Mucosa of stomach (tissue), 1 donor: ENCODE measurements around the gene UCN2.
A peak's percentile ranks its signal among the peaks of the same experiment; 100 is the strongest.

Experiments
- H3K27me3 ChIP-seq: one replicate; pipeline ENCODE4 v1.7.0; 2013; ENCODE audit warnings: mild to moderate bottlenecking, low read length; ENCODE audit not compliant: control insufficient read depth, insufficient read depth
- H3K36me3 ChIP-seq: one replicate; pipeline ENCODE4 v1.7.0; 2013; ENCODE audit warnings: low read length; ENCODE audit not compliant: control insufficient read depth, insufficient read depth
- H3K4me1 ChIP-seq: one replicate; pipeline ENCODE4 v1.7.0; 2013; ENCODE audit warnings: mild to moderate bottlenecking, low read length; ENCODE audit not compliant: control insufficient read depth, insufficient read depth
- H3K4me3 ChIP-seq: one replicate; pipeline ENCODE4 v1.7.0; 2013; ENCODE audit warnings: low read length
- H3K9ac ChIP-seq: one replicate; pipeline ENCODE4 v1.7.0; 2013; ENCODE audit warnings: mild to moderate bottlenecking, low read length, moderate library complexity
- H3K9me3 ChIP-seq: one replicate; pipeline ENCODE4 v1.7.0; 2013; ENCODE audit warnings: mild to moderate bottlenecking, low read length, moderate library complexity; ENCODE audit not compliant: control insufficient read depth
- donor health status: Pancreatic carcinoma.

The UCN2 gene

GRCh38 chr3:48563382-48563918, at the start of gene UCN2:
Gene UCN2 (minus strand): TSS chr3:48563781. CDS start chr3:48563124, 657 bp downstream.
- H3K4me3 ChIP-seq, result no peak within 1 kb of the TSS
- H3K9ac ChIP-seq, result no peak within 1 kb of the TSS
- H3K27me3 ChIP-seq, result no peaks in the 10 kb centered on the region
- H3K36me3 ChIP-seq, result no peaks in the 10 kb centered on the region
- H3K4me1 ChIP-seq, result peaks cover 19% of the 10 kb centered on the region
- no peaks in the 10 kb centered on the region for H3K9me3 ChIP-seq

- Histone ChIP-seq H3K36me3 (no peaks in the 10 kb centered on the region), H3K9me3 (peaks cover 3% of the 10 kb centered on the region), H3K9ac (no peak overlapping the region), H3K4me3 (no peak overlapping the region), H3K27me3 (peaks cover 3% of the 10 kb centered on the region), H3K4me1 (no peaks in the 10 kb centered on the region)
These were observed 48.7 kb upstream of the UCN2 start for GRCh38 chr3:48612309-48612708.

- Histone ChIP-seq H3K4me1 (no peaks in the 10 kb centered on the region), H3K4me3 (peak within 1 kb of the TSS; percentile 51), H3K9me3 (no peaks in the 10 kb centered on the region), H3K9ac (peak within 1 kb of the TSS; percentile 95), H3K27me3 (peaks cover 3% of the 10 kb centered on the region), H3K36me3 (peaks cover 1% of the 10 kb centered on the region)
These were observed 45.8 kb upstream of the UCN2 start, which contains the start of gene UQCRC1 for GRCh38 chr3:48609088-48610005. Gene UQCRC1 (minus strand): TSS chr3:48609646. CDS start chr3:48609620, 26 bp downstream.

- peaks cover 16% of the 10 kb centered on the region for H3K36me3 ChIP-seq
- no peak overlapping the region for H3K9ac ChIP-seq
- no peaks in the 10 kb centered on the region for H3K4me1 ChIP-seq
- H3K27me3 ChIP-seq, result peaks cover 3% of the 10 kb centered on the region
- H3K4me3 ChIP-seq, result no peak overlapping the region
- H3K9me3 ChIP-seq, result no peaks in the 10 kb centered on the region
These were observed 43.9 kb upstream of the UCN2 start for GRCh38 chr3:48607519-48607918.

GRCh38 chr3:48601622-48601994, 38.0 kb upstream of the UCN2 start:
- H3K9me3 ChIP-seq, result no peaks in the 10 kb centered on the region
- H3K27me3 ChIP-seq, result no peaks in the 10 kb centered on the region
- H3K4me3 ChIP-seq, result no peak overlapping the region
- peaks cover 10% of the 10 kb centered on the region for H3K4me1 ChIP-seq
- H3K36me3 ChIP-seq, result peaks cover 48% of the 10 kb centered on the region
- H3K9ac ChIP-seq, result no peak overlapping the region

- Histone ChIP-seq H3K4me3 (no peak overlapping the region), H3K4me1 (peaks cover 10% of the 10 kb centered on the region), H3K27me3 (no peaks in the 10 kb centered on the region), H3K9ac (no peak overlapping the region), H3K36me3 (peaks cover 48% of the 10 kb centered on the region), H3K9me3 (no peaks in the 10 kb centered on the region)
These were observed 37.4 kb upstream of the UCN2 start for GRCh38 chr3:48600711-48601621.

GRCh38 chr3:48599509-48600285, 36.1 kb upstream of the UCN2 start:
- Histone ChIP-seq H3K9me3 (no peaks in the 10 kb centered on the region), H3K9ac (peak overlapping the region; percentile 17), H3K36me3 (peaks cover 48% of the 10 kb centered on the region), H3K4me1 (peaks cover 19% of the 10 kb centered on the region), H3K4me3 (no peak overlapping the region), H3K27me3 (peaks cover 10% of the 10 kb centered on the region)

- no peaks in the 10 kb centered on the region for H3K9me3 ChIP-seq
- H3K9ac ChIP-seq, result peak overlapping the region; percentile 17
- H3K4me1 ChIP-seq, result peaks cover 25% of the 10 kb centered on the region
- H3K36me3 ChIP-seq, result peaks cover 44% of the 10 kb centered on the region
- peaks cover 16% of the 10 kb centered on the region for H3K27me3 ChIP-seq
- H3K4me3 ChIP-seq, result no peak overlapping the region
These were observed 35.5 kb upstream of the UCN2 start for GRCh38 chr3:48599077-48599501.

GRCh38 chr3:48598323-48599076, 34.9 kb upstream of the UCN2 start:
- Histone ChIP-seq H3K9ac (peak overlapping the region; percentile 34), H3K4me3 (no peak overlapping the region), H3K9me3 (no peaks in the 10 kb centered on the region), H3K4me1 (peaks cover 29% of the 10 kb centered on the region), H3K36me3 (peaks cover 41% of the 10 kb centered on the region), H3K27me3 (peaks cover 22% of the 10 kb centered on the region)

GRCh38 chr3:48597408-48597800, 33.8 kb upstream of the UCN2 start:
- no peaks in the 10 kb centered on the region for H3K9me3 ChIP-seq
- H3K9ac ChIP-seq, result no peak overlapping the region
- peaks cover 26% of the 10 kb centered on the region for H3K27me3 ChIP-seq
- H3K36me3 ChIP-seq, result peaks cover 32% of the 10 kb centered on the region
- no peak overlapping the region for H3K4me3 ChIP-seq
- H3K4me1 ChIP-seq, result peaks cover 29% of the 10 kb centered on the region
